NCI-H1436 (cell line): Measurements from ENCODE around the gene CCNL1.
"Not testable (repeated sequence)": the region's sequence is repeated elsewhere in the genome, so short reads cannot be mapped to it uniquely, and the experiment has no call there.

Source experiments
- DNase-seq: peaks from one replicate; lab custom pipeline; 2025; lab: John Stamatoyannopoulos, UW

CCNL1 gene

DNA sequence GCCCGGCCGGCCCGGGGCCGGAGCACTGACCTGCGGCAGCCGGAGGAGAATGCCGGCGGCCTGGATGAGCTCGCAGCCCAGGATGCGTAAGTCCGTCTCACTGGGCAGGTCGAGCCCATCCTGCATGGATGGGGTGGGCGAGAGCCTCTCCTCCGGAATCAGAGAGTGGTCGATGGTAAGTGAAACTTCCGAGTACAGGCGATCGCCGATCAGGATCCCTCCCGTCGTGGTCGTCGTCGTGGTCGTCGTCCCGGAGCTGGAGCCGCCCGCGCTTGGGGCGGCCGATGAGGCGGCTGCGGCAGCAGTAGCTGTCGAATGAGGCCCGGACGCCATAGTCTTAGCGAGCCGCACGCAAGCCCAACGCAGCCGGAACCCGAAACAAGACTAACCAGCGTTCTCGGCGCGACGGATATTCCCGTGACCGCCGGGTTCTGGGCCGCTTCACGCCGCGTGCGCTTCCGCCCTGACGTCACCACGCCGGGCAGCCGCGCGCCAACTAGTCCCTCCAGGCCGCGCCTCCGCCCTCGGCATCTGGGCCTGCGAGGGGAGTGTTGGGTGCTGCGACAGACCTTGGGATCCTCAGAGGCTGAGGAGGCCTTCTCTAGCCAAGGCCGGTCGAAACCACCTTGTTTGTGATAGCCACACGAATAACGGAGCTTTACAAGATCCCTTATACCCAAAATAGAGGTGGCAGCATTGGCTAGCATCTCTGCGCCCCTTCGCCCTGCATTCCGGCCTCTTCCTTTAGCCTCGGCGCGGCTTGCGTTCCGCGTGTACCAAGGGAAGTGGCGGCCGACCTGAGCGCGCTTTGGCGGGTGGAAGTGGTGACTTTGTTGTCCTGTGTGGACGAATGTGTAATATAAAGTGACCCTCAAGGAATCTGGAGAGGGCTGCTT, at the start of gene CCNL1:
Gene CCNL1 (minus strand): TSS at position 386 of the 896 bp plus-strand sequence. CDS start 53 bp downstream, at position 333.
- DNase-seq, result peak; percentile 98

DNA sequence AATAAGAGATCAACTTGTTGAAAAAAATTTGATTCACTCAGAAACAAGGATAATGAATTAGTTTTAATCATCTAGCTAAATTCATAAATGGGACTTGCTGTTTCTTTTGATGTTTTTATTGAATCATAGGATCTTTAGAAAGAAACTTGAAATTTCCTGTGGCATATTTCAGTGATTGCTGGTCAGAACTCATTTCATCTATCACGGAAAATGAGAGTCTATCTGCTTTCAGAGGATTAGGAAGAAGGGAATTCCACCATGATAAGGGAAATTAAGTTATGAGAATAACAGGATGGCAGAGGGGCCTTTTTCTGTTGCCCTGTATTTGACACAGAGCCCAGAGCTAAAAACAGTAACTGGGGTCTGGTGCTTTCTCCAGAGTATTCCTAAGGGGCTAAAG, 44.9 kb upstream of the CCNL1 start:
- DNase-seq, result no peak

DNA sequence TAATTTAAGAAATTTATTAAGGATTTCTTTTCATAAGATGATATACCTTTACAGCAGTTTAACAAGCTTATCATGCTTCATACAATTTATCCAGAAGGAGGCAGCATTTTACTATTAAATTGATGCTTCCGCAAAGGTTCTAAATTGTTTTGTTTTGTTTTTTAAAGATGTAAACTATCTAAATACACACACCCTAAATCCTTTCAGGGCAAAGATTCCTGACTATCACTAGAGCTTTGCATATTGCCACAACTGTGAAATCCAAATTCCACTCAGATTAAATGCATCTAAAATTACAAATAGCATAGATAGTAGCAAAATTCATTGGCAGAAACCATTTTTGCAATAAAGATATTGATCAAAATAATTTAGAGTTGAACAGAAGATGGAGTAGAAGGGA, 44.5 kb upstream of the CCNL1 start:
- no peak for DNase-seq

DNA sequence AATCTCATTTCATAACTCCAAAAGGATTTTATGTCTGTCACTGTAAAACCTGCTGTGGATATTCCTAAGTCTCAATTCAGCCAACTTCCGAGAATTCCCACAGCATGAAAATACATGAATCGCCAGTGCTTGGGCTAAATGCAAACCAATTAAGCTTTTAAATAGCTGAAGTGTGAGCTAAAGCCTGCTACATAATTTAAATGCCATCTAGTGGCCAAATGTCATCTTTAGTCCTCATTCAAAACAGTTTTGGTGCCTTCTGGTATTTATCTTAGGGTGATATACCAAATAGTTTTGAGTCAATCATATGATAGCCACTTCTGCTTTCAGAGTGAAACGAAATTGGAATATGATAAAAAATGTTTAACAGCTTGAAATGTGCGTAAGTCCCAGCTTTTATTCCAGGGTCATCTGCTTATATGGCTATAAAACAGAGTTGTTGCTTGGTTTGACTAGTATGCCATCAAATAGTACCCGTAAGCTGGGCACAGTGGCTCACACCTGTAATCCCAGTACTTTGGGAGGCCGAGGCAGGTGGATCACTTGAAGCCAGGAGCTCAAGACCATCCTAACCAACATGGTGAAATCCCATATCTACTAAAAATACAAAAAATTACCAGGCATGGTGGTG, 41.8 kb upstream of the CCNL1 start:
- peak; percentile 18 for DNase-seq

DNA sequence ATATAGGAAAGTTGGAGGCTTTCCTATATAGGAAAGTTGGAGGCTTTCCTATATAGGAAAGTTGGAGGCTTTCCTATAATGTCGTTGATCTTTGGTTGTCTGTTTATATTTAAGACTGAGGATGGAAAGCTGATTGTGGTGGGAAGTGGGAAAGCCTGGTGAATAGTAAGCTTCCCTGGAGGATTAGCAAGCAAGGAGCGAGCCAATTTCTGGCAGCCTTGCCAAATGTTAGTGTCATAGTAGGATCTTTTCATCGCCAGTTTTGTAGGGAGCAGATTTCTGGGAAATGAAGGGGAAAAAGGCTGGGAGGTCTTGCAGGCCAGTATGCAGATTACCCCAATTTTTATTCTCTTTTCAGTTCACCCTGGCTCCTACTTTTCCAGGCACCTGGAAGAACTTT, 39.9 kb upstream of the CCNL1 start:
- no peak for DNase-seq

DNA sequence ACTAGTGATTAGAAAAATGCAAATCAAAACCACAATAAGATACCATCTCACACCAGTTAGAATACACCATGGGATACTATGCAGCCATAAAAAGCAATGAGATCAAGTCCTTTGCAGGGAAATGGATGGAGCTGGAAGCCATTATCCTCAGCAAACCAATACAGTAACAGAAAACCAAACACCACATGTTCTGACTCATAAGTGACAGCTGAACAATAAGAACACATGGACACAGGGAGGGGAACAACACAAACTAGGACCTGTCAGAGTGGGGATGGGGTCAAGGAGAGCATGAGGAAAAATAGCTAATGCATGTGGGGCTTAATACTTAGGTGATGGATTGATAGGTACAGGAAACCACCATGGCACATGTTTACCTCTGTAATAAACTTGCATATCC, 36.0 kb upstream of the CCNL1 start:
- no peak for DNase-seq

DNA sequence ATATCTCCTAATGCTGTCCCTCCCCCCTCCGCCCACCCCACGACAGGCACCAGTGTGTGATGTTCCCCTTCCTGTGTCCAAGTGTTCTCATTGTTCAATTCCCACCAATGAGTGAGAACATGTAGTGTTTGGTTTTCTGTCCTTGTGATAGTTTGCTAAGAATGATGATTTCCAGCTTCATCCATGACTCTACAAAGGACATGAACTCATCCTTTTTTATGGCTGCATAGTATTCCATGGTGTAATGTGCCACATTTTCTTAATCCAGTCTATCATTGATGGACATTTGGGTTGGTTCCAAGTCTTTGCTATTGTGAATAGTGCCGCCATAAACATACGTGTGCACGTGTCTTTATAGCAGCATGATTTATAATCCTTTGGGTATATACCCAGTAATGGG, 31.2 kb upstream of the CCNL1 start:
- DNase-seq, result not testable (repeated sequence)

DNA sequence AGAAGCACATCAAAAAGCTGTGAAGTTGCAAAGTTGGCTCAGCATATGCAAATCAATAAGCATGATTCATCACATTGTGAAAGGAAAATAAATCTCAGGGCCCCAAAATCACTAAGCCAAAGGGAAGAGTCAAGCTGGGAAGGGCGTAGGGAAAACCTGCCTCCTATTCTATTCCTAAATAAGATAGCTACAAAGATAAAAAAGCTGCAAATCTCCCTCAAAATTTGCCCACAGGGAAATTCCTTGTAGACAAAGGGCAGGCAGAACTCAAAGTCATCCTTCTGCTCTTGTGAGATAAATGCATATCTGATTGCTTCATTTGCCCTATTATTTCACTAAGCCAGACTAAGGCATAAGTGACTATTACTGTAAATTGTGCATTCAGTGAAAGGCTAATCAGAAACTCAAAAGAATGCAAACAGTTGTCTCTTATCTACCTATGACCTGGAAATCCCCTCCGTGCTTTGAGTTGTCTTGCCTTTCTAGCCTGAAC, 30.5 kb upstream of the CCNL1 start:
- DNase-seq, result no peak

DNA sequence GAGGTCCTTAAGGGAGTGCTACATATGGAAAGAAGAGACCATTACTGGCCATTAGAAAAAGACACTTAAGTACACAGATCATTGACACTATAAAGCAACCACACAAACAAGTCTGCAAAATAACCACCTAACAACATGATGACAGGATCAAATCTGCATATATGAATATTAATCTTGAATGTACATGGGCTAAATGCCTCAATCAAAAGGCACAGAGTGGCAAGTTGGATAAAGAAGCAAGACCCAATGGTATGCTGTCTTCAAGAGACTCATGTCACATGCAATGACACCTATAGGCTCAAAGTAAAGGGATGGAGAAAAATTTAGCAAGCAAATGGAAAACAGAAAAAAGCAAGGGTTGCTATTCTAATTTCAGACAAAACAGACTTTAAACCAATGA, 28.4 kb upstream of the CCNL1 start:
- no peak for DNase-seq

DNA sequence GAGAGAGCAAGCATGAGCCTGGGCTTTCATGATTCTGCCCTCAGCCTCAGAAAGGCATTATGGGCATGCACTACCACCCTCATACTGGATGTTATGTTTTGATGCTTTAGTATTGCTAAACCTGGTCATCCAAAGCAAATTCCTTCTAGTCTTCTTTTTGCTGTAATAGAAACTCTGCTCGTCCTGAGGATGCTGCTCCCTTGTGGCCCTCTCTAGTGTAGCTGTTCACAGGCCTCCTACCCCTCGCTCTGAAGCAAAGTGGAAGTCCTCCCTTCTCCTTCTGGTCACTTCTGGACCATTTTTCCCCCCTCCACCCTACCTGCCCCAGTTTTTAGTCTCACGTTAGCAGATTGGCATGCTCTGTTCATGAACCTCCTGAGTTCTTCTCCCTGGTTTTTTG, 22.9 kb upstream of the CCNL1 start:
- DNase-seq, result no peak

DNA sequence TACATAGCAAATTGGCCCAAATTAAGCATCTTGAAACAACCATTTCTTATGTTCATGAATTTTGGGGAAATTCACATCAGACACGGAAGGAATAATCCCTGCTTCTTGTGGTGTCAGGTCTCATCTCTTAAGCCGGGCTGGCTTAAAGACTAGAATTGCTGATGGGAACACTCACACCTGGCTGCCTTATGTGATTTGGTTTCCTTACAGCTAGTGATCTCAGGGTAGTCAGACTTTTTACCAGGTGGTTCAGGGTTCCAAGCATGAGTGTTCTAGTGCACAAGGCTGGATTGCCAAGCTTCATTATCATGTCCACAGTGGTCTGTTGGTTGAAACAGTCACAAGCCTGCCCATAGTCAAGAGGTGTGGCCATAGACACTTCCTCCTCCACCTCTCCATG, 20.3 kb upstream of the CCNL1 start:
- no peak for DNase-seq

DNA sequence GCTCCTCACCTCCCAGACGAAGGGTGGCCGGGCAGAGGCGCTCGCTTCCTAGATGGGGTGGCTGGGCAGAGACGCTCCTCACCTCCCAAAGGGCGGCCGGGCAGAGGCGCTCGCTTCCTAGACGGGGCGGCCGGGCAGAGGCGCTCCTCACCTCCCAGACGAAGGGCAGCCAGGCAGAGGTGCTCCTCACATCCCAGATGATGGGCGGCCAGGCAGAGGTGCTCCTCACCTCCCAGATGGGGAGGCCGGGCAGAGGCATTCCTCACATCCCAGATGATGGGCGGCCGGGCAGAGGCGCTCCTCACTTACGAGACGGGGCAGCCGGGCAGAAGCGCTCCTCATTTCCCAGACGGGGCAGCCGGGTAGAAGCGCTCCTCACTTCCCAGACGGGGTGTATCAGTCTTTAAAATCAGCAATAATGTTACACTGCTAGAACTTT, 19.4 kb upstream of the CCNL1 start:
- no peak for DNase-seq

DNA sequence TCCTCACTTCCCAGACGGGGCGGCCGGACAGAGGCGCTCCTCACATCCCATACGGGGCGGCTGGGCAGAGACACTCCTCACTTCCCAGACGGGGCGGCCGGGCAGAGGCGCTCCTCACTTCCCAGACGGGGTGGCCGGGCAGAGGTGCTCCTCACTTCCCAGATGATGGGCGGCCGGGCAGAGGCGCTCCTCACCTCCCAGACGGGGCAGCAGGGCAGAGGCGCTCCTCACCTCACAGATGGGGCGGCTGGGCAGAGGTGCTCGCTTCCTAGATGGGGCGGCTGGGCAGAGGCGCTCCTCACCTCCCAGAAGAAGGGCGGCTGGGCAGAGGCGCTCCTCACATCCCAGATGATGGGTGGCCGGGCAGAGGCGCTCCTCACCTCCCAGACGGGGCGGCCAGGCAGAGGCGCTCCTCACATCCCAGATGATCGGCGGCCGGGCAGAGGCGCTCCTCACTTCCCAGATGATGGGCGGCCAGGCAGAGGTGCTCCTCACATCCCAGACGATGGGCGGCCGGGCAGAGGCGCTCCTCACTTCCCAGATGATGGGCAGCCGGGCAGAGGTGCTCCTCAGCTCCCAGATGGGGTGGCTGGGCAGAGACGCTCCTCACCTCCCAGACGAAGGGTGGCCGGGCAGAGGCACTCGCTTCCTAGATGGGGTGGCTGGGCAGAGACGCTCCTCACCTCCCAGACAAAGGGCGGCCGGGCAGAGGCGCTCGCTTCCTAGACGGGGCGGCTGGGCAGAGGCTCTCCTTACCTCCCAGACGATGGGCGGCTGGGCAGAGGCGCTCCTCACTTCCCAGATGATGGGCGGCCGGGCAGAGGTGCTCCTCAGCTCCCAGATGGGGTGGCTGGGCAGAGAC, 18.8 kb upstream of the CCNL1 start:
- not testable (repeated sequence) for DNase-seq

DNA sequence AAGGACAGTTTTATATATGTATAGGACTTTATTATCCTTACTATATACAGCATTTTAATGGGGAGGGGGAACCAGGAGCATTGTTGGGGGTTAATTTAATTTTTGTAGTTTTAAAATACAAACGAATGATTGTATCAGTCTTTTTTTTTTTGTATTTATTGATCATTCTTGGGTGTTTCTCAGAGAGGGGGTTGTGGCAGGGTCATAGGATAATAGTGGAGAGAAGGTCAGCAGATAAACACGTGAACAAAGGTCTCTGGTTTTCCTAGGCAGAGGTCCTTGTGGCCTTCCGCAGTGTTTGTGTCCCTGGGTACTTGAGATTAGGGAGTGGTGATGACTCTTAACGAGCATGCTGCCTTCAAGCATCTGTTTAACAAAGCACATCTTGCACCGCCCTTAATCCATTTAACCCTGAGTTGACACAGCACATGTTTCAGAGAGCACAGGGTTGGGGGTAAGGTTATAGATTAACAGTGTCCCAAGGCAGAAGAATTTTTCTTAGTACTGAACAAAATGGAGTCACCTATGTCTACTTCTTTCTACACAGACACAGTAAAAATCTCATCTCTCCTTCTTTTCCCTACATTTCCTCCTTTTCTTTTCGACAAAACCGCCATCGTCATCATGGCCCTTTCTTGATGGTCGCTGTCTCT, 18.0 kb upstream of the CCNL1 start:
- not testable (repeated sequence) for DNase-seq

DNA sequence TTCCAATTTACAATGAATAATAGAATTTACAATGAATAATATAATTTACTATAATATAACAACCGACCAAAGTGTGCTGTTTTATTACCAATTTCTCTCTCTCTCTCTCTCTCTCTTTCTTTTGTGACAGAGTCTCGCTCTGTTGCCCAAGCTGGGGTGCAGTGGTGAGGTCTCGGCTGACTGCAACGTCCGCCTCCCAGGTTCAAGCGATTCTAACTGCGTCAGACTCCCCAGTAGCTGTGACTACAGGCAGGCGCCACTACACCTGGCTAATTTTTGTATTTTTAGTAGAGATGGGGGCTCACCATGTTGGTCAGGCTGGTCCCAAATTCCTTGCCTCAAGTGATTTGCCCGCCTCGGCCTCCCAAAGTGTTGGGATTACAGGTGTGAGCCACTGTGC, 17.0 kb upstream of the CCNL1 start:
- DNase-seq, result no peak

DNA sequence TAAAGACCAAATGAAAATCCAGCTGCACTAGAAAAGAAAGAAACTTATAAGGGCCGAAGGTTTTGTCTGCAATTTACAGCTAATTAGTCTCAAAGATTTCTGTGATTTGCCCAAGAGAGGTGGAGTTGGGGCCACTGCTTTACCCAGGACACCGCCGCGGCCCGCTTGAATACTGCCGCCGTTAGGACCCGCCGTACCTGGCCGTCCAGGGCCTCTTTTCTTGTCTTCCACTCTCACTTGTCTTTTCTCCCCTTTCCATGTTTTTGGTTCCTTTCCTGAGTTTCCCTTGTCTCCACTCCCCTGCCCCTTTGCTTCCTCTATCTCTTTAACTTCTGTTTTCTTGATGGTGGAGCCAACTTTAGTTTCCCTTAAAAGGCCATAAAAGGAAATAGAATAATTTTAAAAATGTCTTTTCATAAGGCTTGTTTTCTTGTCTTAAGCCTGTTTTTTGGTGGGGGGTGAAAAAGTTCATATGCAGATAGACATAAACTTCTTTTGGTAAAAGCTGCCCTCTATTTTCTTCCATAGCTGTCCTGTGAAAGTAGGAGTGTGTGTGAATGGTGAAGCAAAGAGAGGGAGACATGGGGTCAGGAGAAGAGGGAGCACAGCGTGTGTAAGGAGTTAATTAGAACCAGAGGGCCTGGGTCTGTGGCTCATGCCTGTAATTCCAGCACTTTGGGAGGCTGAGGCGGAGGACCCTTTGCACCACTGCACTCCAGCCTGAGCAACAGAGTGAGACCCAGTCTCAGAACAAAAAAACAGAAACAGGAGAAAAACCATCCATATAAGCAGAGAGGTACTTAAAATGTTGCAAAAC, 16.0 kb upstream of the CCNL1 start:
- no peak for DNase-seq

DNA sequence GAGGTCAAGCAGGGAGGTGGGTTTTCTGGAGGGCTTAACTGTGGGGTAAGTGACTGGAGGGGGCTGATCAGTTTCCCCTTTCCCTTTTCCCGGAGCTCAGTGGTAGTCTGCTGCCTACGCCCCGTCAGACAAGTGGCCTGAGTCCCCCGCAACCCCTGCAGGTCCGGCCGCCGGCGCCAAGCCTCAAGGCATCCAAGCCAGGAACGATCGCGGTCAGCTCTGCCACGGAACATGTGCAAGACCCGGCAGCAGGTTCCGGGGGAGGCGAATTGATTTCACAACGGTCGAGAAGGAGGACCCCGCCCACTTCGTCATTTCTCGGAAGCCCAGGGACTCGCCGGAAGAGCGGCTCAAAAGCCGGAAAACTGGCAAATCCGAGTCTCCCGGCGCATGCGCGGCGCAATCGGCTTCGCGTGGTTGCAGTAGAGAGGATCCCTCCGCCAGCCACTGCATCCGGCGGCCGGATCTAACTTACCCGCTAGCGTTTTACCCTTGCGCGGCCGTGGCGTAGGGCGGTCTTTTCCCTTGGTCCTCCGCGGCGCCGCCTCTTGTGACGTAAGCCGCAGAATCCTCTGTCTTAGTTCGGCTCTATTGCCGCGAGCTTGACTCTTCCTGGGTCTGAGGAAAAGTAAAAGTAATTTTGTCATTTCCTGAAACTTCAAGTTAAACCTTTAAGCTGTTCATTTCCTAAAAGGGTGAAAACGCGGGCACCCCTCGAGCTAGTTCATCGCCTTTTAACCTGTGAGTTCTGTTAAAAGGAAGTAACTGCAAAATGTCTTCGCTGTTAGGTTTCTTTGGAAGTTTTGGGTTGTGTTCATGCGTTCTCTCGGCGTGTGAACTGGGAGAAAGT, 14.9 kb upstream of the CCNL1 start:
- peak; percentile 100 for DNase-seq

DNA sequence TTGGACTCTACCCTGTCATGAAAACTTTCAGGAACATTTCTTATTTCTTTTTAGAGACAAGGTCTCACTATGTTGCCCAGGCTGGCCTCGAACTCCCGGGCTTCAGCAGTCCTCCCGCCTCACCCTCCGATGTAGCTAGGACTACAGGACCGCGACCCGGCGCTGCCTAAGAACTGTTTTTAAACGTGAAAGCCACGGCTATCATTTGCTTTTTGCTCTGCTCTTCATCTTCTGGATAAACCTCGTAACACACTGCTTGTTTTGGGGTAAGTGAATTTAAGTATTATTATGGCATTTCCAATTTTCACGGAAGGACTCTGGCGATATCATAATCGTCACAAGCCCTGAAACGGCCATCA, 14.3 kb upstream of the CCNL1 start:
- DNase-seq, result peak; percentile 46

DNA sequence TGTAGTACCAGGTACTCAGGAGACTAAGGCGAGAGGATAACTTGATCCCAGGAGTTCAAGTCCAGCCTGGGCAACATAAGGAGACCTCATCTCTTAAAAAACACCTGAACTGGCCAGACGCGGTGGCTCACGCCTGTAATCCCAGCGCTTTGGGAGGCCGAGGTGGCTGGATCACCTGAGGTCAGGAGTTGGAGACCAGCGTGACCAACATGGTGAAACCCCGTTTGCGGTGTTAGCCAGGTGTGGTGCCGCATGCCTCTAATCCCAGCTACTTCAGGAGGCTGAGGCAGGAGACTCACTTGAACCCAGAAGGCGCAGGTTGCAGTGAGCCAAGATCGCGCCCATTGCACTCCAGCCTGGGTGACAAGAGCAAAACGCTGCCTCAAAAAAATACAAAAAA, 13.4 kb upstream of the CCNL1 start:
- not testable (repeated sequence) for DNase-seq

DNA sequence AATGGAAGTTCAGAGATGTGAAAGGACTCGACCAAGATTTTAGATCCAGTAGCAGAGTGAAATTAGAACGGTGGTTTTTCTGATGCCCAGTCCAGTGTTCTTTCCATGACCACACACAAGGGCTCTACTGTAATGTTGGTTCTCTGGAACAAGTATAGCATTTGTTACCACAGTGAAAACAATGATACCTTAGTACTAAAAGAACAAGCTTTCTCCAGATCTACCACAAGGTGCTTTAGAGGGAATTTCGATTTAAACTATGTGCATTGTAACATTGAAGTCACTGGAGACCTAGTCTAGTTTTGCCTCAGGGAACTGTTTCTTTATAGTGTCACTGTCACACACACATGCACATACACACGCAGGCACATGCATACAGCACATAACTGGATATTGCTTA, 12.8 kb upstream of the CCNL1 start:
- DNase-seq, result no peak
